Duodenal mucosa (tissue), 2 donors: ENCODE measurements around the gene SAC3D1.

Experiments used
- H3K27ac ChIP-seq: one replicate; pipeline ENCODE4 v1.7.0; 2013; ENCODE audit warnings: low read depth, low read length
- H3K27me3 ChIP-seq, 2 donors: one replicate each; pipeline ENCODE4 v1.7.0; 2013; ENCODE audit warnings: low read length in 2 of 2, control low read depth in 1 of 2; ENCODE audit not compliant: insufficient read depth in 2 of 2, control insufficient read depth in 1 of 2
- H3K36me3 ChIP-seq, 2 donors: one replicate each; pipeline ENCODE4 v1.7.0; 2013; ENCODE audit warnings: low read length in 2 of 2, control low read depth in 1 of 2; ENCODE audit not compliant: insufficient read depth in 2 of 2, control insufficient read depth in 1 of 2
- H3K4me1 ChIP-seq, 2 donors: one replicate each; pipeline ENCODE4 v1.7.0; 2013; ENCODE audit warnings: low read length in 2 of 2, control low read depth in 1 of 2; ENCODE audit not compliant: insufficient read depth in 2 of 2, control insufficient read depth in 1 of 2
- H3K4me3 ChIP-seq, 2 donors: one replicate each; pipeline ENCODE4 v1.7.0; 2013; ENCODE audit warnings: low read length in 2 of 2, low read depth in 1 of 2
- H3K9ac ChIP-seq, 2 donors: one replicate each; pipeline ENCODE4 v1.7.0; 2013; ENCODE audit warnings: low read length in 2 of 2, low read depth in 1 of 2
- H3K9me3 ChIP-seq, 2 donors: one replicate each; pipeline ENCODE4 v1.7.0; 2013; ENCODE audit warnings: low read length in 2 of 2, control low read depth in 1 of 2; ENCODE audit not compliant: control insufficient read depth in 1 of 2

SAC3D1 gene

DNA sequence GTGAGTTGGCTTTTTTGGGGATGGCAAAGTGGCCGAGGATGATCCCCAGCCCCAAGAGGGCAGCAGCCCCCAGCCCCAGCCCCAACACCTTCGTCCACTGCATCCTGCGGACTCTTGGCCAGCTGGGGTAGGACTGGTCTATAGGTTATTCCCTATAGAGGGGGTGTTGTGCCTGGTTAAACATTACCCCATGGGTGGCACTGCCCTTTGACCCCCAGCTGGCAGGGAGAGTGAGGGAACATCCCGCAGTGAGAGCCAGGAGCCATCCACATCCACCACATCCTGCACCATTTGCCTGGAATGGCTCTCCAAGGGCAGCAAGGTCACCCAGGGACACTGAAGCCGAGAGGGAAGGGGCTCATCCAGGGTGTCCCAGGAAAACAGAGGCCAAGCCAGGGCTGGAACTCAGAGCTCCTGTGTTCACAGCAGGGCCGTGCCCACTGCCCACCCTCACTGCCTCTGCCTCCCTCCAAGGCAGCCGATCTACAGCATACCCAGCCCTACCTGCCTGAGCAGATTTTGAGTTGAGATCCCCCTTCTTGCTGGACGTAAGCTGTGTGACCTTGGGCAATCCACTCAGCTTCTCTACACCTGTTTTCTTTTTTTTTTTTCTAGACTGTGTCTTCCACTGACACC lies 17.5 kb downstream of the SAC3D1 start, which contains the start of gene NAALADL1:
Gene NAALADL1, minus strand, starts transcription at position 135 of the 636 bp plus-strand sequence. Its CDS starts 32 bp downstream, at position 103.
- no peak within 1 kb of the TSS for H3K27ac ChIP-seq
- no peaks in the 10 kb centered on the region for H3K27me3 ChIP-seq
- H3K4me1 ChIP-seq: peaks cover 36 to 41% of the 10 kb centered on the region in 2 donors
- H3K4me3 ChIP-seq: peak within 1 kb of the TSS; percentile 28 to 37
- H3K36me3 ChIP-seq: no peaks in the 10 kb centered on the region
- no peaks in the 10 kb centered on the region for H3K9me3 ChIP-seq
- H3K9ac ChIP-seq: no peak within 1 kb of the TSS

DNA sequence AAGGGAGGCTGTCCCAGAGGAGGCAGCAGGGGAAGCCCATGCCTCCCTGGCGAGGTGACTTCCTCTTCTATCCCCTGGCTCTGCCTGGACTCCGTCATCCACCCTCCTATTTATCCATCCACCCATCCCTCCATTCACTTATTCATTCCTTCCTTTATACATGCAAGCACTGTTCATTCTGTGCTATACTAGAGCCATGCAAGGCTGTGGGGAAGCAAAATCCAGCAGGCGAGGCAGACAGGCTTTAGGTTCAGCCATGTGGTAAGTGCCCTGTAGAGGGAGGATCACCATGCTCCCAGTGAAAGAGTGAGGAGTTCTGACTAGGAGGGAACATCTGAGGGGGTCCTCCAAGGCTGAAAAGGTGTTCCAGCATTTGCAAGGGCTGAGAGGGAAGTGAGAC lies 18.5 kb downstream of the SAC3D1 start:
- Histone ChIP-seq H3K27me3 (no peaks in the 10 kb centered on the region), H3K9me3 (no peaks in the 10 kb centered on the region), H3K9ac (no peak overlapping the region), H3K27ac (no peak overlapping the region), H3K36me3 (no peaks in the 10 kb centered on the region), H3K4me3 (no peak overlapping the region), H3K4me1 (peaks cover 26 to 32% of the 10 kb centered on the region in 2 donors)

DNA sequence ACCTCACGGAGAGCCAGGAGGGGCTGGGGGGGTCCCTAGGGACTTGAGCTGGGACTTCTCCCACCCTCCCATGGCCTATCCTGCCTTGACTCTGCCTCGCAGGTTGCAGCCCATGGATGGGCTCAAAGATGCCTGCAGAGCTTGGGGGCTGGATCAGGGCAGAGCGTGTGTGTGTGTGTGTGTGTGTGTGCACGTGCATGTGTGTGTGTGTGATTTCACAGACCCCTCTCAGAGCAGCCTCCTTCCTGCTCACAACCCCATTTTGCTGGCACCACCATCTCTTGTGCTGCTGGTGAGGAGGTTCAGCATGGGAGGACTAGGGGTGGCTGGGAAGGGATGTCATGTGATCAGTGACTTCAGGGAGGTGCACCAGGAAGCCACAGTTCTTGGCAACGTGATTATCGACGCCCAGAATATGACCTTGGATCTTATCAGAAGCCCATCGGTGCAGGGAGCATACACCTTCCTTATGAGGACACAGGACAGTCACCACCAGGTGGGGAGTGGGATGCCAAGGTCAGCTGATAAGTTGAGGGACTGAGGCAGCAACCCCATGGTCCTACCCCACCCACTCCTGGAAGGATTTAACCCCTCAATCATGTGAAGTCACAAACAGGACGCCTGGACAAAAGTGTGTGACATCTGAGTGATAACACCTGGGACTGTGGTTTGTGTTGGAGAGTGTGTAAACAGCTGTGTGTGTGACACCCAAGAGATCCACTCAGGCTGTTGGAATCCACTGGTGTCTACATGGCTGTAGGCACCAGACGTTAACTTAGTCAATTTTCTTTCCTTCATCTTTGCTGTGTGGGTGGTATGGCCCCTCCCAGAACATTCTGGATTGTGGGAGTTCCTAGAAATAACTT lies 19.2 kb downstream of the SAC3D1 start:
- Histone ChIP-seq H3K27ac (no peak overlapping the region), H3K4me1 (peaks cover 24 to 30% of the 10 kb centered on the region in 2 donors), H3K27me3 (no peaks in the 10 kb centered on the region), H3K36me3 (no peaks in the 10 kb centered on the region), H3K9ac (peak overlapping the region in 1 of 2 donors; percentile 26), H3K9me3 (no peaks in the 10 kb centered on the region), H3K4me3 (no peak overlapping the region)

DNA sequence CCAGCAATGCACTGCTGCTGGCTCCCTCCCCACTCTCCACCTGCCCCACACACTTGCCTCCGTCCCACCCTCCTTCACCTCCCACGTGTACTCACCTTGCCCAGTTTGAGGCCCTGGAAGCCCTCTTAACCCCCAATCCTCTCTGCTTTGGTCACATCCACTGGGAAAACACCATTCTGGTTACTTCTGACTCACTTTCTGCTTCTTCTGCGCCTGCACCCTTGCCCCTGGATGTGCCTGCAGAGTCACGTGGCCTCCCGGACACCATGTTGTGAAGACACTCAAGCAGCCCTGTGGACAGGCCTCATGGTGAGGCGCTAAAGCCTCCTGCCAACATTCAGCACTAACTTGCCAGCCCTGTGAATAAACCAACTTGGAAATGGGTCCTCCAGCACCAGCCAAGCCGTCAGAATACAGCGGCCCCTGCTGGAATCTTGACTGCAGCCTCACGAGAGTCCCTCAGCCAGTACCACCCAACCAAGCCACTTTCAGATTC lies 20.0 kb downstream of the SAC3D1 start:
- Histone ChIP-seq H3K9me3 (no peaks in the 10 kb centered on the region), H3K9ac (no peak overlapping the region), H3K4me1 (peaks cover 24 to 30% of the 10 kb centered on the region in 2 donors), H3K27ac (no peak overlapping the region), H3K36me3 (no peaks in the 10 kb centered on the region), H3K27me3 (no peaks in the 10 kb centered on the region), H3K4me3 (no peak overlapping the region)

DNA sequence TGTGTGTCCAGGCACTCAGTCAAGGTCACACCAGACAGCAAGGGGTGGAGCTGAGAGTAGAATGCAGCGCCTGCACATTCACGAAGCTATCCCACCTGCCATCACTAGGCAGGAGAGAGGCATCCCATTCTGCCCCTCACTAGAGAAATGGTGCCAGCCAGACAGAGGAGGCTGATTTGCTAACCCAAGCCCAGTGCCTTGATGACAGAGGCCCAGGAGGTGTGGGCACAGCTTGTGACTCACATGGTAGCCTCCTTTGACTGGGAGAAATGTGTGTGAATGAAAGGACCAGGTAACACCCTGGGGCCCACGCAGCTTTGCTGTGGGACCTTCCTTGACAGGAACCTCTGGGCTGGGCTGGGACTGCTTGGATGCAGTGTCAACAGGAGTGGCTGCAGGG lies 22.5 kb downstream of the SAC3D1 start:
- Histone ChIP-seq H3K27ac (no peak overlapping the region), H3K4me3 (no peak overlapping the region), H3K9me3 (no peaks in the 10 kb centered on the region), H3K9ac (no peak overlapping the region), H3K27me3 (no peaks in the 10 kb centered on the region), H3K36me3 (no peaks in the 10 kb centered on the region), H3K4me1 (peaks cover 16 to 21% of the 10 kb centered on the region in 2 donors)

DNA sequence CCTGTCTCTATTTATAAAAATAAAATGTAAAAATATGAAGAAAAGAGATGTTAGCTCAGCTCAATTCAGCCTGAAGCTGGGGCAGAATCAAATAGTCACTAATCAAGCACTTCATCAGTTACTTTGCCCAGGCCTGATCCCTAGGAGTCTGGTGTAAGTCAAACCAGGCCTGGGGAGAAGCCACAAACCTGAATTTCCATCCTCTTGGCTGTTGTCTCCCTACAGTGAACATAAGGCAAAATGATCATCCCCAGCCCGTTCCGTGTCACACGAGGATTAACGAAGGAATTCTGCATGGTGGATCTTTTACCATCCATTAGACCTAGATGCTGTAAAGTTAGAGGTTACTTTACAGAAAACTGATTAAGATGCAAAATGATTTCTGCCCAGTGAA lies 23.8 kb downstream of the SAC3D1 start:
- Histone ChIP-seq H3K4me1 (peaks cover 8% of the 10 kb centered on the region in 2 donors), H3K27ac (no peak overlapping the region), H3K36me3 (no peaks in the 10 kb centered on the region), H3K9me3 (no peaks in the 10 kb centered on the region), H3K9ac (no peak overlapping the region), H3K27me3 (no peaks in the 10 kb centered on the region), H3K4me3 (no peak overlapping the region)

DNA sequence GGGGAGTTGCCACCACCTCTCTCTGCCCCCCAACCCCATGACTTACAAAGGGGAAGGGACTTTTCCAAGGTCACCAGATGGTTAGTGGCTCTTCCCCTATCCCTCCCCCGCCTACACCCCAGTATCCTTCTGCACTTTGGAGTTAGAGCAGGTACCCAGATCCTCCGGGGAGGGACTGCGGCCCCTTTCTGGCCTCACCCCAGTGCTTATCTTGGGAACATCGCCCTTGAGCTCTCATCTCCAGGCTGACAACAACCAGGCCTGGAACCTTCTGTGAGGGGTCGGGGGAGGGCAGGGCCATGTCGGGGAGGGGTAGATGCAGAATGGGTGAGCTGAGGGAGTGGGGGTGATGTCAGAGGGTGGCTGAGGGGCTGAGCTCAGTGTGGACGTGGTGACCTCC lies 24.8 kb downstream of the SAC3D1 start:
- Histone ChIP-seq H3K9ac (no peak overlapping the region), H3K4me3 (no peak overlapping the region), H3K27ac (no peak overlapping the region), H3K4me1 (no peaks in the 10 kb centered on the region), H3K36me3 (no peaks in the 10 kb centered on the region), H3K27me3 (no peaks in the 10 kb centered on the region), H3K9me3 (no peaks in the 10 kb centered on the region)

DNA sequence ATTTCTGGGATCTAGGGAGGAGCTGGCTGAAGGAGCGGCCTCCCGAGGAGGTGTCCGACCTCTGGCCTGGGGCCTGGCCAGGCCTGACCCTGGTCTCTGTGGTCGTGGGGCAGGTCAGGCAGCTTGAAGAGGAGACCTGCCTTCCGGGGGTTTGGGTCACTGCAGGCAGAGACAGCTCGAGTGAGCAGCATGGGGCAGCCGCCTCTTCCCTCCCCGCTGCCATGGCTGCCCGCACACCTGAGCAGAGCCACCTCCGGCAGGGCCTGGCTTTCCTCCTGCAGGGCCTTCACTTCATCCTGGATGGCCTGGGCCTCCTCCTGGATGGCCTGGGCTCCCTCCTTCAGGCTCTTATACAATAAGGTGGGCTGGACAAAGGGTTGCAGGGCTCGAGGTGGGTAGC lies 25.3 kb downstream of the SAC3D1 start:
- Histone ChIP-seq H3K9ac (no peak overlapping the region), H3K36me3 (no peaks in the 10 kb centered on the region), H3K27me3 (no peaks in the 10 kb centered on the region), H3K9me3 (no peaks in the 10 kb centered on the region), H3K4me3 (no peak overlapping the region), H3K27ac (no peak overlapping the region), H3K4me1 (no peaks in the 10 kb centered on the region)

DNA sequence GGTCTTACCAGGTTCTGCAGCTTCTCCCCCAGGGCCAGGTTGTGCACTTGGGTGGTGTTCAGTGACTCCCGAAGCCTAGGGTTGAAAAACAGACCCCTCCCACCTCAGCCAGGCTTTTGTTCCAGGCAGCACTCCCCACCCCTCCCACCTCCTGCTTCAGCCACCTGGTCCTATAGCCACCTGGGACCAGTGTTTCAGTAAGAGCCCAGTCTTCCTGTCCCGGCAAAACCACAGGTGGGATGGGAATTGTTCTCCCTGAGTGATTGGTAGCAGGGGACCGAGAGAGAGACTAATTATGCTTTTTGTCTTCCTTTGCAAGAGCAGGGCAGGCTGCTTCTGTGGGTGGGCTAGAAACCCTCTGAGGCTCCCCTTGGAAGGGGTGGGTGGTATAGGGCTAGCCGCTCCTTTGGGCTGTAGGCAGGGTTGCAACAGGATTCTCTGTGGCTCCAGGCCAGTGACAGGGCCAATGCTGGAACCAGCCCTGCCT lies 25.8 kb downstream of the SAC3D1 start:
- no peaks in the 10 kb centered on the region for H3K36me3 ChIP-seq
- no peak overlapping the region for H3K9ac ChIP-seq
- no peak overlapping the region for H3K4me3 ChIP-seq
- no peaks in the 10 kb centered on the region for H3K9me3 ChIP-seq
- H3K4me1 ChIP-seq: no peaks in the 10 kb centered on the region
- H3K27ac ChIP-seq: no peak overlapping the region
- H3K27me3 ChIP-seq: no peaks in the 10 kb centered on the region

DNA sequence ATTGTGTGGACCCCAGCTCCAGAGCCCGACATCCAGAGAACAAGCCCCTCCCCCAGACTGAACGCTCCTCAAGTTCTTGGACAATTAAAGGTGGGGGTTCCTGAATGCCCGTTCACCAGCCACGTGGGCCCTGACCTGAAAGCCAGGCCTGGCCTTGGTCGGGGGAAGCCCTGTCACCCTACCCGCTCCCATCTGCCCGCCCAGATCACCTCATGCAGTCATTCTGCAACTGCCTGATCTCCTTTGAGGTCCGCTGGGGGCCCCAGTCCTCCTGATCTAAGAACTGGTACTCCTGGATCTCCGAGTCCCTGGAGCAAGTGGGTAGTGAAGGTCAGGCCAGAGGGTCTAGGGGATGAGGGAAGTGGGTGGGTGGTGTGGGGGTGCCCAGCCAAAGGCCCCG lies 26.4 kb downstream of the SAC3D1 start:
- H3K9ac ChIP-seq: no peak overlapping the region
- no peaks in the 10 kb centered on the region for H3K9me3 ChIP-seq
- no peak overlapping the region for H3K4me3 ChIP-seq
- no peak overlapping the region for H3K27ac ChIP-seq
- no peaks in the 10 kb centered on the region for H3K36me3 ChIP-seq
- no peaks in the 10 kb centered on the region for H3K27me3 ChIP-seq
- no peaks in the 10 kb centered on the region for H3K4me1 ChIP-seq
